ENCODE results near the gene BCAR3. TPM values are rescaled to one million over a fixed set of nuclear protein-coding genes. Genes with fewer than 3 reads are reported as not detected.

The BCAR3 gene
- total RNA-seq, 1 experiment from 2014 or later: 15.6 TPM

- no peak for DNase-seq
- CTCF ChIA-PET: interaction anchor here (0.8 kb wide), 1 partner anchor 72 kb away, joined by 4 read pairs; no protein-coding TSS in a partner anchor
- TF ChIP-seq, protein P1, sequence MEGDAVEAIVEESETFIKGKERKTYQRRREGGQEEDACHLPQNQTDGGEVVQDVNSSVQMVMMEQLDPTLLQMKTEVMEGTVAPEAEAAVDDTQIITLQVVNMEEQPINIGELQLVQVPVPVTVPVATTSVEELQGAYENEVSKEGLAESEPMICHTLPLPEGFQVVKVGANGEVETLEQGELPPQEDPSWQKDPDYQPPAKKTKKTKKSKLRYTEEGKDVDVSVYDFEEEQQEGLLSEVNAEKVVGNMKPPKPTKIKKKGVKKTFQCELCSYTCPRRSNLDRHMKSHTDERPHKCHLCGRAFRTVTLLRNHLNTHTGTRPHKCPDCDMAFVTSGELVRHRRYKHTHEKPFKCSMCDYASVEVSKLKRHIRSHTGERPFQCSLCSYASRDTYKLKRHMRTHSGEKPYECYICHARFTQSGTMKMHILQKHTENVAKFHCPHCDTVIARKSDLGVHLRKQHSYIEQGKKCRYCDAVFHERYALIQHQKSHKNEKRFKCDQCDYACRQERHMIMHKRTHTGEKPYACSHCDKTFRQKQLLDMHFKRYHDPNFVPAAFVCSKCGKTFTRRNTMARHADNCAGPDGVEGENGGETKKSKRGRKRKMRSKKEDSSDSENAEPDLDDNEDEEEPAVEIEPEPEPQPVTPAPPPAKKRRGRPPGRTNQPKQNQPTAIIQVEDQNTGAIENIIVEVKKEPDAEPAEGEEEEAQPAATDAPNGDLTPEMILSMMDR (IDR thresholded peaks at IDR 0.05; ENCODE audit: unreplicated experiment): no peak
- no peaks in the 10 kb centered on the region for H3K9me3 Mint-ChIP-seq (ENCODE audit: low read depth, unreplicated experiment)
- H3K27ac Mint-ChIP-seq (ENCODE audit: unreplicated experiment): no peak overlapping the region
- BruUV-seq (replicated peaks): no TSS peak
- H3K4me3 Mint-ChIP-seq (ENCODE audit: low read depth, unreplicated experiment): no peak overlapping the region
- intact Hi-C loops (cut with micrococcal nuclease; ENCODE audit: unreplicated experiment): no loop called here
- peaks cover 69% of the 10 kb centered on the region for H3K4me1 Mint-ChIP-seq (ENCODE audit: low read depth, unreplicated experiment)
- H3K27me3 Mint-ChIP-seq (ENCODE audit: unreplicated experiment): no peaks in the 10 kb centered on the region
- H3K36me3 Mint-ChIP-seq (ENCODE audit: insufficient read depth, unreplicated experiment): peaks cover 12% of the 10 kb centered on the region
Measured at GRCh38 chr1:93623436-93623835, 58.2 kb downstream of the BCAR3 start.

DNA sequence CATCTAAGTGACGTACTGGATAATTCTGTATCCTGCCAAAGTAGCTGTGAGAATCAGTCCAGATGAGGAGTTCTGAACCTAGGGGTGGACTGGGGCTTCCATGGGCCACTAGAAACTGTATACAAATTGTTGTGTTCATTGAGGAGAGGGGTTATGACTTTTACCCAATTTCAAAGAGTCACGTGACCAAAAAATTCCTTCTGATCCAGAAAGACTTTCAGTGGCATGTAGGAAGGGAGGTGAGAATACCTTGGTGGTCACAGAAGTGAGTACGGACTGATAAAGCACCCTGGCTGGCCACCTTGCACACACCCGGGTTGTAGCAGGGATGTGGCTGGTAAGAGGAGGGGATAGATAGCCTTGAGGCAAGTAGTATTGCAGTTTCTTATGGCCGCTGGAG lies 60.4 kb downstream of the BCAR3 start:
- TF ChIP-seq, protein P1 (IDR thresholded peaks at IDR 0.05; ENCODE audit: unreplicated experiment): no peak
- no peak overlapping the region for H3K27ac Mint-ChIP-seq (ENCODE audit: unreplicated experiment)
- H3K27me3 Mint-ChIP-seq (ENCODE audit: unreplicated experiment): no peaks in the 10 kb centered on the region
- intact Hi-C loops (cut with micrococcal nuclease; ENCODE audit: unreplicated experiment): no loop called here
- H3K4me3 Mint-ChIP-seq (ENCODE audit: low read depth, unreplicated experiment): no peak overlapping the region
- BruUV-seq (replicated peaks): no TSS peak
- peaks cover 85% of the 10 kb centered on the region for H3K4me1 Mint-ChIP-seq (ENCODE audit: low read depth, unreplicated experiment)
- H3K9me3 Mint-ChIP-seq (ENCODE audit: low read depth, unreplicated experiment): no peaks in the 10 kb centered on the region
- no peak for DNase-seq
- H3K36me3 Mint-ChIP-seq (ENCODE audit: insufficient read depth, unreplicated experiment): peaks cover 23% of the 10 kb centered on the region
- CTCF ChIA-PET: interaction anchor here (0.5 to 0.6 kb wide), 2 partner anchors 76 to 195 kb away, joined by 3 read pairs; no protein-coding TSS in a partner anchor

GRCh38 chr1:93620841-93621210 lies 60.8 kb downstream of the BCAR3 start:
- BruUV-seq (replicated peaks): no TSS peak
- peak; percentile 32 for DNase-seq
- TF ChIP-seq, protein P1 (IDR thresholded peaks at IDR 0.05; ENCODE audit: unreplicated experiment): no peak
- Mint-ChIP-seq H3K4me1 (ENCODE audit: low read depth, unreplicated experiment) (peaks cover 86% of the 10 kb centered on the region), H3K27me3 (ENCODE audit: unreplicated experiment) (no peaks in the 10 kb centered on the region), H3K9me3 (ENCODE audit: low read depth, unreplicated experiment) (no peaks in the 10 kb centered on the region), H3K4me3 (ENCODE audit: low read depth, unreplicated experiment) (no peak overlapping the region), H3K36me3 (ENCODE audit: insufficient read depth, unreplicated experiment) (peaks cover 24% of the 10 kb centered on the region), H3K27ac (ENCODE audit: unreplicated experiment) (no peak overlapping the region)
- intact Hi-C loops (cut with micrococcal nuclease; ENCODE audit: unreplicated experiment): no loop called here
- CTCF ChIA-PET: interaction anchor here (0.6 to 1.4 kb wide), 2 partner anchors 9 to 195 kb away, joined by 3 to 4 read pairs; no protein-coding TSS in a partner anchor

DNA sequence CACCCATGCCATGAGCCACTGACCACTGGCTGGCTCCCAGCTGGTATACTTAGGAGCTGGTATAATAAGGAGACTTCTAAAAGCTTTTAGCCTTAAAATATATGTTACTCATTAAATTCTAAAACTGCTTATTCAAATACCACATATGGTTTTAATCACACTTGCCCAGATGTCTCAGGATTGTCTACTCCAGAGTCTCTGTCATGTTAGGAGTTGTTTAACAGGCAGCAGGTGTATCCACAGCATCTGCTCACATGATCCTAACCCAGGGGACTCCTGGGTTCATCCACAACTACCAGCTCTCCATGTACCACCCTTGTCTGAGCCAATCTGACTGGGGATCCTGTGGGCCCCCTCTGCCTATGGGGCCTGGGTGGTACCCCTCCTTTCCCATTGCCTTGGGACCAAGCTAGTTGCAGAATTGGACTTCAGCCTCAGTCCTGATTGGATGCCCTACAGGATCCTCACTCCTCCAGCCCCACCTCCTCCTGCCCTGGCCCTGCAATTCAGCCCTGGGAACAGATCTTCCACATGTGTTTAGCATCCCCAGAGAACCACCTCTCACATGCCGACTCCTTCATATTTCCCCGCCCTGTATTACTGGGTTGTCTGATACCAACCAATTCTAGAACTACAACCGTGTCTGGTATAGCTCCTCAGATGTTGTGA lies 61.3 kb downstream of the BCAR3 start:
- Mint-ChIP-seq H3K4me3 (ENCODE audit: low read depth, unreplicated experiment) (no peak overlapping the region), H3K27ac (ENCODE audit: unreplicated experiment) (peak overlapping the region; percentile 76), H3K9me3 (ENCODE audit: low read depth, unreplicated experiment) (no peaks in the 10 kb centered on the region), H3K27me3 (ENCODE audit: unreplicated experiment) (no peaks in the 10 kb centered on the region), H3K36me3 (ENCODE audit: insufficient read depth, unreplicated experiment) (peaks cover 29% of the 10 kb centered on the region), H3K4me1 (ENCODE audit: low read depth, unreplicated experiment) (peaks cover 86% of the 10 kb centered on the region)
- no peak for DNase-seq
- no TSS peak for BruUV-seq (replicated peaks)
- TF ChIP-seq, protein P1 (IDR thresholded peaks at IDR 0.05; ENCODE audit: unreplicated experiment): no peak
- intact Hi-C loops (cut with micrococcal nuclease; ENCODE audit: unreplicated experiment): no loop called here
- CTCF ChIA-PET: interaction anchor here (0.7 to 1.6 kb wide), 4 partner anchors 9 to 264 kb away, joined by 3 to 7 read pairs (median 4); no protein-coding TSS in a partner anchor
